Mesendoderm (in vitro differentiated cells): ENCODE measurements around the gene SMIM45.

Experiments
- DNase-seq: peaks from one replicate; pipeline ENCODE4 v3.0.0; 2013
- H2AK5ac ChIP-seq: 2 replicates; pipeline ENCODE4 v1.6.1; 2013; ENCODE audit warnings: low read length, inconsistent platforms
- H2BK120ac ChIP-seq: 2 replicates; pipeline ENCODE4 v1.6.1; 2013; ENCODE audit warnings: low read depth, mild to moderate bottlenecking, low read length, moderate library complexity, mixed read lengths
- H2BK15ac ChIP-seq: replicated peaks from 2 replicates; pipeline ENCODE4 v1.6.1; 2013; ENCODE audit warnings: low read depth, mild to moderate bottlenecking, moderate library complexity
- H2BK5ac ChIP-seq: 2 replicates; pipeline ENCODE4 v1.6.1; 2013; ENCODE audit warnings: low read length, inconsistent platforms
- H3K18ac ChIP-seq: 2 replicates; pipeline ENCODE4 v1.6.1; 2013; ENCODE audit warnings: mild to moderate bottlenecking, low read length, mixed read lengths
- H3K23ac ChIP-seq: one replicate; pipeline ENCODE4 v1.6.1; 2013; ENCODE audit warnings: low read length
- H3K27ac ChIP-seq: 2 replicates; pipeline ENCODE4 v1.5.1; 2013; ENCODE audit warnings: low read depth, mild to moderate bottlenecking, inconsistent platforms, low read length, moderate library complexity
- H3K27me3 ChIP-seq: 2 replicates; pipeline ENCODE4 v1.6.1; 2013; ENCODE audit warnings: low read length, control low read depth, mild to moderate bottlenecking, inconsistent platforms; ENCODE audit not compliant: insufficient read depth, poor library complexity
- H3K36me3 ChIP-seq: 2 replicates; pipeline ENCODE4 v1.6.1; 2013; ENCODE audit warnings: low read length, inconsistent platforms; ENCODE audit not compliant: control insufficient read depth, insufficient read depth
- H3K4ac ChIP-seq: one replicate; pipeline ENCODE4 v1.6.1; 2013; ENCODE audit warnings: low read depth, mild to moderate bottlenecking, low read length, moderate library complexity
- H3K4me1 ChIP-seq: 2 replicates; pipeline ENCODE4 v1.6.1; 2013; ENCODE audit warnings: low read depth, low read length, inconsistent platforms; ENCODE audit not compliant: control insufficient read depth
- H3K4me2 ChIP-seq: 2 replicates; pipeline ENCODE4 v1.6.1; 2013; ENCODE audit warnings: low read length
- H3K4me3 ChIP-seq: 2 replicates; pipeline ENCODE4 v1.5.1; 2013; ENCODE audit warnings: mild to moderate bottlenecking, low read length
- H3K56ac ChIP-seq: one replicate; pipeline ENCODE4 v1.6.1; 2013; ENCODE audit warnings: low read length
- H3K79me1 ChIP-seq: 2 replicates; pipeline ENCODE4 v1.6.1; 2013; ENCODE audit warnings: low read length, inconsistent platforms
- H3K79me2 ChIP-seq: 2 replicates; pipeline ENCODE4 v1.6.1; 2013; ENCODE audit warnings: mild to moderate bottlenecking, low read length; ENCODE audit not compliant: control insufficient read depth, insufficient read depth
- H3K9ac ChIP-seq: 2 replicates; pipeline ENCODE4 v1.6.1; 2013; ENCODE audit warnings: low read length, inconsistent platforms
- H4K5ac ChIP-seq: one replicate; pipeline ENCODE4 v1.6.1; 2013; ENCODE audit warnings: low read length
- H4K8ac ChIP-seq: one replicate; pipeline ENCODE4 v1.6.1; 2013; ENCODE audit warnings: low read depth, mild to moderate bottlenecking, control low read depth, low read length, moderate library complexity
- WGBS: extraction: QIAGEN DNeasy Blood & Tissue Kit; methylation state at CpG from one replicate; pipeline ENCODE4 v1.1.7; 2013; ENCODE audit warnings: low lambda C conversion rate, missing lambda C conversion rate; ENCODE audit not compliant: insufficient coverage; ENCODE audit errors: extremely low coverage; 5-methylcytosine and 5-hydroxymethylcytosine counted together

The SMIM45 gene

GRCh38 chr22:41925783-41926460 lies 26.0 kb upstream of the SMIM45 start:
- no peak overlapping the region for H3K4ac ChIP-seq
- no peak overlapping the region for H4K5ac ChIP-seq
- H3K36me3 ChIP-seq = no peaks in the 10 kb centered on the region
- H3K79me2 ChIP-seq = no peaks in the 10 kb centered on the region
- no peak overlapping the region for H3K4me3 ChIP-seq
- DNase-seq = peak; percentile 80
- WGBS = no CpG with 5 or more reads among the region's 48 CpGs
- peak overlapping the region; percentile 64 for H3K9ac ChIP-seq
- H3K27me3 ChIP-seq = peaks cover 8% of the 10 kb centered on the region
- H2BK15ac ChIP-seq = no peak overlapping the region
- H3K56ac ChIP-seq = peak overlapping the region; percentile 80
- no peak overlapping the region for H2BK5ac ChIP-seq
- H4K8ac ChIP-seq = no peak overlapping the region
- no peak overlapping the region for H2AK5ac ChIP-seq
- H3K79me1 ChIP-seq = no peaks in the 10 kb centered on the region
- no peak overlapping the region for H3K27ac ChIP-seq
- peak overlapping the region; percentile 52 for H3K4me2 ChIP-seq
- H3K4me1 ChIP-seq = peaks cover 2% of the 10 kb centered on the region
- H3K18ac ChIP-seq = no peak overlapping the region
- no peak overlapping the region for H3K23ac ChIP-seq
- no peak overlapping the region for H2BK120ac ChIP-seq

- no CpG with 5 or more reads among the region's 6 CpGs for WGBS
- Histone ChIP-seq H3K4ac (no peak overlapping the region), H2AK5ac (no peak overlapping the region), H3K36me3 (no peaks in the 10 kb centered on the region), H3K4me3 (no peak overlapping the region), H3K27ac (no peak overlapping the region), H3K27me3 (peaks cover 8% of the 10 kb centered on the region), H3K79me2 (no peaks in the 10 kb centered on the region), H3K18ac (no peak overlapping the region), H4K5ac (no peak overlapping the region), H3K79me1 (no peaks in the 10 kb centered on the region), H3K4me1 (peaks cover 2% of the 10 kb centered on the region), H2BK15ac (no peak overlapping the region), H4K8ac (no peak overlapping the region), H3K4me2 (no peak overlapping the region), H3K23ac (no peak overlapping the region), H2BK120ac (no peak overlapping the region), H3K9ac (no peak overlapping the region), H3K56ac (no peak overlapping the region), H2BK5ac (no peak overlapping the region)
- DNase-seq = no peak
Measured at GRCh38 chr22:41927813-41928212, 24.1 kb upstream of the SMIM45 start.

GRCh38 chr22:41928593-41929417 lies 23.1 kb upstream of the SMIM45 start:
- Histone ChIP-seq H4K5ac (no peak overlapping the region), H3K36me3 (no peaks in the 10 kb centered on the region), H3K4me2 (no peak overlapping the region), H3K23ac (no peak overlapping the region), H3K4ac (no peak overlapping the region), H2AK5ac (no peak overlapping the region), H3K18ac (no peak overlapping the region), H2BK120ac (no peak overlapping the region), H4K8ac (no peak overlapping the region), H3K56ac (no peak overlapping the region), H3K27me3 (peaks cover 8% of the 10 kb centered on the region), H3K79me2 (no peaks in the 10 kb centered on the region), H3K4me1 (peaks cover 2% of the 10 kb centered on the region), H3K4me3 (no peak overlapping the region), H3K79me1 (no peaks in the 10 kb centered on the region), H2BK5ac (no peak overlapping the region), H3K27ac (no peak overlapping the region), H3K9ac (no peak overlapping the region), H2BK15ac (no peak overlapping the region)
- no peak for DNase-seq
- WGBS = no CpG with 5 or more reads among the region's 14 CpGs

GRCh38 chr22:41929418-41929810 lies 22.5 kb upstream of the SMIM45 start:
- no peak overlapping the region for H4K8ac ChIP-seq
- DNase-seq = no peak
- H3K27me3 ChIP-seq = peaks cover 8% of the 10 kb centered on the region
- H2AK5ac ChIP-seq = no peak overlapping the region
- H3K9ac ChIP-seq = no peak overlapping the region
- H3K18ac ChIP-seq = no peak overlapping the region
- H3K27ac ChIP-seq = no peak overlapping the region
- H3K36me3 ChIP-seq = no peaks in the 10 kb centered on the region
- no peak overlapping the region for H3K23ac ChIP-seq
- H4K5ac ChIP-seq = no peak overlapping the region
- no peak overlapping the region for H3K4ac ChIP-seq
- H3K79me2 ChIP-seq = no peaks in the 10 kb centered on the region
- no peak overlapping the region for H2BK15ac ChIP-seq
- no peak overlapping the region for H3K4me3 ChIP-seq
- no peak overlapping the region for H2BK120ac ChIP-seq
- H3K4me2 ChIP-seq = no peak overlapping the region
- H3K4me1 ChIP-seq = peaks cover 2% of the 10 kb centered on the region
- H3K79me1 ChIP-seq = no peaks in the 10 kb centered on the region
- no peak overlapping the region for H3K56ac ChIP-seq
- no peak overlapping the region for H2BK5ac ChIP-seq
- no CpG with 5 or more reads among the region's 8 CpGs for WGBS

- Histone ChIP-seq H3K23ac (no peak overlapping the region), H3K18ac (no peak overlapping the region), H2BK5ac (no peak overlapping the region), H3K27me3 (no peaks in the 10 kb centered on the region), H3K4me1 (peaks cover 2% of the 10 kb centered on the region), H3K36me3 (no peaks in the 10 kb centered on the region), H3K9ac (no peak overlapping the region), H3K4me2 (no peak overlapping the region), H3K56ac (no peak overlapping the region), H3K4ac (no peak overlapping the region), H2BK120ac (no peak overlapping the region), H4K5ac (no peak overlapping the region), H4K8ac (no peak overlapping the region), H3K79me1 (no peaks in the 10 kb centered on the region), H2AK5ac (no peak overlapping the region), H3K27ac (no peak overlapping the region), H2BK15ac (no peak overlapping the region), H3K4me3 (no peak overlapping the region), H3K79me2 (no peaks in the 10 kb centered on the region)
- no peak for DNase-seq
- WGBS = no CpG with 5 or more reads among the region's 10 CpGs
Measured at GRCh38 chr22:41931701-41932269, 20.2 kb upstream of the SMIM45 start.
